NCI-H1105 (cell line): ENCODE data around the gene CYP4X1.
"Not testable (repeated sequence)": the region's sequence is repeated elsewhere in the genome, so short reads cannot be mapped to it uniquely, and the experiment has no call there.

ENCODE experiments used
- DNase-seq: peaks from one replicate; lab custom pipeline; 2025; lab: John Stamatoyannopoulos, UW

The CYP4X1 gene, protein sequence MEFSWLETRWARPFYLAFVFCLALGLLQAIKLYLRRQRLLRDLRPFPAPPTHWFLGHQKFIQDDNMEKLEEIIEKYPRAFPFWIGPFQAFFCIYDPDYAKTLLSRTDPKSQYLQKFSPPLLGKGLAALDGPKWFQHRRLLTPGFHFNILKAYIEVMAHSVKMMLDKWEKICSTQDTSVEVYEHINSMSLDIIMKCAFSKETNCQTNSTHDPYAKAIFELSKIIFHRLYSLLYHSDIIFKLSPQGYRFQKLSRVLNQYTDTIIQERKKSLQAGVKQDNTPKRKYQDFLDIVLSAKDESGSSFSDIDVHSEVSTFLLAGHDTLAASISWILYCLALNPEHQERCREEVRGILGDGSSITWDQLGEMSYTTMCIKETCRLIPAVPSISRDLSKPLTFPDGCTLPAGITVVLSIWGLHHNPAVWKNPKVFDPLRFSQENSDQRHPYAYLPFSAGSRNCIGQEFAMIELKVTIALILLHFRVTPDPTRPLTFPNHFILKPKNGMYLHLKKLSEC

DNA sequence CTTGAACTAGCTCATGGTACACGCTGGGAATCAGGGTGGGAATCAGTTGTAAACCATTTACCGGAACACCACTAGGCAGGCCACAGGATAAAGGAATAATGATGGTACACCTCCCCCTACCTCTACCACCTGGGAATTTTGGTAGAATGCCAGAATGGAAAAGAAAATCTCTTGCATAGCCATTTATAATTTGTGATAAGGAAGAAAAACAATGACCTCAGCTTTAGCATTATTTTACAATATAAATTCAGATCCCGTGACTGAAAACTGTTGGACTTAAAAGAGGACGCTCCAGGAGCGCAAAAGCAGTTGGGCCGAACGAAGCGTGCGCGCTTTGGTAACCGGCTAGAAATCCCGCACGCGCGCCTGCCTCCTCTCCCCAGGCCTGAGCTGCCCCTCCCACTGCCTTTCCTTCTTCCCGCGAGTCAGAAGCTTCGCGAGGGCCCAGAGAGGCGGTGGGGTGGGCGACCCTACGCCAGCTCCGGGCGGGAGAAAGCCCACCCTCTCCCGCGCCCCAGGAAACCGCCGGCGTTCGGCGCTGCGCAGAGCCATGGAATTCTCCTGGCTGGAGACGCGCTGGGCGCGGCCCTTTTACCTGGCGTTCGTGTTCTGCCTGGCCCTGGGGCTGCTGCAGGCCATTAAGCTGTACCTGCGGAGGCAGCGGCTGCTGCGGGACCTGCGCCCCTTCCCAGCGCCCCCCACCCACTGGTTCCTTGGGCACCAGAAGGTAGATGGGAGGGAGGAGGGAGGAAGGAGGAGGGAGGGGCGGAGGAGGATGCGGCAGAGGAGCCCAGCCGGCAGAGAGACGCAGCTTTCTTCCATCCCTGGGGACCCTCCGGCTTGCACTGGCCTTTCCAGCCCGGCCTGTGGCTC is at the start of gene CYP4X1:
TSS of gene CYP4X1 (plus strand) at position 402 of the 873 bp plus-strand sequence. CDS start at position 551, 149 bp downstream.
- DNase-seq, result peak; percentile 69

DNA sequence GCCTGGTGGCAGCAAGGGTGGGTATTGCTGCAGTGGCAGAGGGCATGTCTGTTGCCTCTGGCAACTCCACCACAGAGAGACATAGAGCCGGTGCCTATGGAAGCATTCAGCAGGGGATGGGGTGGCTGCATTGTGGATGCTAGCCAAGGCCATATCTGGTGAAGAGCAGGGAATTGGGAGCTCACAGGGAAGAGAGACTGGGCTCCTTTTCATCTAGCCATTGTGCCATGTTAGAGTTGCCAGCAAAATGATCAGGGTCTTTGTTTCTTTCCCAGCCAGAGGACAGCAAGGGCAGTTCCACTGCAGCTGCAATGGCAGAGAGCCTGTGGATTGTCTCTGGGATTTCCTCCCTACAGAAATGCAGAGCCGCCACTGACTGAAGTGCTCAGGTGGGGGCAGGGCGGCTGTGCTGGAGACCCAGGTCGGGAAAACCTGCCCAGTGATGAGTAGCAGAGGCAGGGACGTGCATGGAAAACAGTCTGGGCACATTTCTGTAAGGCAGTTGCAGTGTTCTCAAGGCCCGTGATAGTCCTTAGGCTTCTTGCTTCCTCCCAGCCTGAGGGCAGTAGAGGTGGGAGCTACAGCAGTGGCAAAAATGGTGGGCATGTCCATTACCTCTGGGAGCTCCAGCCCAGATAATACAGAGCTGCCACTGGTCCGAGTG is 40.2 kb upstream of the CYP4X1 start:
- DNase-seq, result no peak

DNA sequence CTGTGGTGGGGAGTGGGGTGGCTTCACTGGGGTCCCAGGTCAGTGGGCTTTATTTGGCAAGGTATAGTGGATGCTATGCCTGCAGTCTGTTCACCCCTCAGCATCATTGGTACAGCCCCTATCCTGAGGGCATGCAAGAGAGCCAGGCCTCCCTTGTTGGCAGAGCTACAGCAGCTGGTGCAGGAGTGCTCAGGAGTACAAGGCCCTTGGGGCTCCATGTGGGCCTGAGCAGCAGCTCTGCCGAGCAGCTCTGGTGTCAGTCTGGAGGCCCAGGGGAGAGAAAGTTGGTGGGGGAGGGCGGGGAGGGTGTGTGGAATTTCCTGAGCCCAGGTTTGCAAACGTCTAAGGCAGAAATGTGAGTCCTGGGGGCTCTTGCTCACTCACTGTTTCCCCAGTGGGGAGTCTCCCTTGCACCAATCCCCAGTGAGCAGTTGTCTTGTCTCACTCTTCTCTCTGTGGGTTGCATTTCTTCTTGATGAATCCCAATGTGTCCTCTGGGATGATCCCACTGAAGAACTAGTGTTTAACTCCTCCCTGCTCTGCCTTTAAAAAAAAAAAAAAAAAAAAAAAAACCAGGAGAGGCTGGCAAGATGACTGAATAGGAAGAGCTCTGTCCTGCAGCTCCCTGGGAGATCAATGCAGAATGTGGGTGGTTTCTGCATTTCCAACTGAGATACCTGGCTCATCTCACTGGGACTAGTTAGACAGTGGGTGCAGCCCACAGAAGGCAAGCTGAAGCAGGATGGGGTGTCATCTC is 39.5 kb upstream of the CYP4X1 start:
- no peak for DNase-seq

DNA sequence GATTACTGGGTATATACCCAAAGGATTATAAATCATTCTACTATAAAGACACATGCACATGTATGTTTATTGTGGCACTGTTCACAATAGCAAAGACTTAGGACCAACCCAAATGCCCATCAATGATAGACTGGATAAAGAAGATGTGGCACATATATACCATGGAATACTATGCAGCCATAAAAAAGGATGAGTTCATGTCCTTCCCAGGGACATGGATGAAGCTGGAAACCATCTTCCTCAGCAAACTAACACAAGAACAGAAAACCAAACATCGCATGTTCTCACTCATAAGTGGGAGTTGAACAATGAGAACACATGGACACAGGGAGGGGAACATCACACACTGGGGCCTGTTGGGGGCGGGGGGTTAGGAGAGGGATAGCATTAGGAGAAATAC is 32.9 kb upstream of the CYP4X1 start:
- not testable (repeated sequence) for DNase-seq

DNA sequence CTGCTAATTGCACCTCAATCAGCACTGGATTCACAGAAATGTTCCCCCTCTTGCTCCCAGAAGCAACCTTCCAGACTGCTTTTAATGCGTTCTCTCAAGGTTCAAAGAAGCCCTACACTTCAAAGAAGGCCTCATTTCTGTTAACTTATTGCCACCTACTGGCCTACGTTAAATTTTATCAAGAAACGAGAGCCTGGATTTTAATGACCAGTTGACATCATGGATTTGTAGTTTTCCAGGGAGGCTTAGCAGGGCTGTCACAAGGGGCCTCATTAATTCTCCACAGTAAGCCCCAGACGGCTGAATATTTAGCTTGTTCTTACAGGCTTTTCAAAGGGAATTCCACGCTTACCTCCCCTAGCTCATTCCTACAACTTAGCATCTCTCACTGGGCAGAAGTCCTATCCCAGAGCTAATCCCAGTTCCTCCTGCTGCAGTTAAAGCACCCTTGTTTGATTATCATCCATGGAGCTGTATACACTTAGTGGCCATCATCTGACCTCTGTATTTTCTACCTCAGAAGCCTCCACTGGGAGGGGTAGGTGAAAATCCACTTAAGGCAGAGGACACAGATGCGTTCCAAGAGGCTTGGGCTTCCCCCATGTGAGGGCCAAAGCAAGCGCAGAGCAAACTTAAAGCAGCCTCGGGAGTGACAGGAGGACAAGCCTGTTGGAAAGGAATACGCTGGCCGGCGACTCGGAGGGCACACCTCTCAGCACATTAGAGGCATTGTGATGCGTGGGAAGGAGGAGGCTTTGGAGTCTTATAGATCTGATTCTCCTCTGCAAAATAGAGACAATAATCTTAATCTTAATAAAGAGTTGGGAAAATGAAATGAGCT is 32.2 kb upstream of the CYP4X1 start:
- DNase-seq, result no peak

DNA sequence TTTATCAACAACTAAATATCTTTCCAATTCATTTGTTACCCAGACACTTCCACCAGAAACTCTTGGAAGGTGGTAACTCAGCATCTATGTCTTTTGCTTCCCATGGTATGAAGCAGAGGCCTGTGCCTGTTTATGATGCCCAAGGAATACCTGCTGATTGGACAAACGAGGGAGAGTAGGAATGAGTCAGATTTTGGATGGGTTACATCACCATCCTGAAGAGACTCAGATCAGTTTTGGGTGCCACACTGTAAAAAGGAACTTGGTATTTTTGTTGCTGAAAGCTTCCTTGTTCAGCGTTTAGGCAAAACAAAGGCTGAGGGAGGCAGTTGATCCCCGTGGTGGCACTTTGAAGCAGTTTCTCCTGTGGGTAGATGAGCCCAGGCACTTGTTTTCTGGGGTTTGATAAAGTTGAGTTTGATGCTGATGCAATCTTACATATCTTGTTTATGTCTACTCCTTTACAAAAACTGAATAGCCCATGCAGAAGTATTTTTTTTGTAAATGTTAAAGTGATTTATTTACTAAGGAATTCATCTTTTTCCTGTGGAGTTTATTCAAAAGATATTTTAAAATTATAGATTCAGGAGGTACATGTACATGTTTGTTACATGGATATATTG is 26.7 kb upstream of the CYP4X1 start:
- no peak for DNase-seq

DNA sequence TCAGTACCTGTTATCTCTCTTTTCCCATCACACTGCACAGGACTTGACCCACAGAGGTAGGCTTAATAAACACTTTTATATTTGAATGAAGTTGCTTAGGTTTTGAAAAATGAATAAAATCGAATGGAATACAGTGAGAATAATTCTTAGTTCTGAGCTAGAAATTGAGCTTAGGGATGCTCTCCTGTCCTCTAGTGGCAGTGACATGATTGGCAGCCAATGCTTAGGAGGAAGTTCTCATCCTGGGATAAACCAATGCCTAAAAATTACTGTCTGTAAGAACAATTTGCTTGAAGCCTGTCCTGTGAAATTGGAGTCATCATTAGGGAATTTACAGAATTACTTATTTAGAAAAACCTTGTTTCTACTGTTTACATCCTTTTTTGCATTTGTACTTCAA is 21.3 kb upstream of the CYP4X1 start:
- no peak for DNase-seq

DNA sequence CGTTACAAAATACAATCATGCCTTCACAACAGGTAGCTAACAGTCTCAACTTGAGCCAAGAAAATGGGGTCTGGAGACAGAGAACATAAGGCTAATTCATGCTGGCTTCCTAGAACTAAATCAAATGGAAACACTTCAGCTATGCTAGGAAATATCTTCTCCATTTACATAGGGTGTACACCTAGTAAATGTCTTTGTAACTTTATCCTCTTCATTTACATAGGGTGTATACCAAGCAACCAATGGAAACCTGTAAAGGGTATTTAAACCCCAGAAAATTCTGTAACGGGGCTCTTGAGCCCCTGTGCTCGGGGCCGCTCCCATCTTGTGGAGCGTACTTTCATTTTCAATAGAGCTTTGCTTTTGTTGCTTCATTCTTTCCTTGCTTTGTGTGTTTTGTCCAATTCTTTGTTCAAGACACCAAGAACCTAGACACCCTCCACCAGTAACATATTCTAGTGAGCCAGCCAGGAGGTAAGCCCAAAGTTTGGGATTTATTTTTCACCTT is 19.5 kb upstream of the CYP4X1 start:
- DNase-seq, result no peak

DNA sequence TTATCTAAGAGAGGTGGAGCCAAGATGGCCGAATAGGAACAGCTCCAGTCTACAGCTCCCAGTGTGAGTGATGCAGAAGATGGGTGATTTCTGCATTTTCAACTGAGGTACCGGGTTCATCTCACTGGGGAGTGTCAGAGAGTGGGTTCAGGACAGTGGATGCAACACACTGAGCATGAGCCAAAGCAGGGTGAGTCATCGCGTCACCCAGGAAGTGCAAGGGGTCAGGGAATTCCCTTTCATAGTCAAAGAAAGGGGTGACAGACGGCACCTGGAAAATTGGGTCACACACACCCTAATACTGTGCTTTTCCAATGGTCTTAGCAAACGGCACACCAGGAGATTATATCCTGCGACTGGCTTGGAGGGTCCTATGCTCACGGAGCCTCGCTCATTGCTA is 17.0 kb upstream of the CYP4X1 start:
- DNase-seq, result not testable (repeated sequence)

DNA sequence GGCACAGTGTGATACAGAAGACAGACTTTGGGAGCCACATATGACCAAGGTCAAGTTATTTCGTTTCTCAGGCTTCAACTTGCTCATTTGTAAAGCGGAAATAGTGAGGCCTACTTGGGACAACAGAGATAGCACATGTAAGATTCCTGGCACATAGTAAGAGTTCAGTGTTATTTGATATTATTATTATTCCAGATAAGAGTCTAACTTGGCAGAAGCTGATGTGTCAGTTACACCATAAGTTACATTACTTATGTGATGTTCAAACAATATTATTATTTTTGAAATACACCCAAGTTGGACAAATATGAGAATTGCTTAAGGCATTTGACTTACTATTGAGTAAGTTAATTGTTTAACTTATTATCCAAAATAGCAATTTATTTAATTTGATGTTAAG is 10.2 kb upstream of the CYP4X1 start:
- DNase-seq, result no peak

DNA sequence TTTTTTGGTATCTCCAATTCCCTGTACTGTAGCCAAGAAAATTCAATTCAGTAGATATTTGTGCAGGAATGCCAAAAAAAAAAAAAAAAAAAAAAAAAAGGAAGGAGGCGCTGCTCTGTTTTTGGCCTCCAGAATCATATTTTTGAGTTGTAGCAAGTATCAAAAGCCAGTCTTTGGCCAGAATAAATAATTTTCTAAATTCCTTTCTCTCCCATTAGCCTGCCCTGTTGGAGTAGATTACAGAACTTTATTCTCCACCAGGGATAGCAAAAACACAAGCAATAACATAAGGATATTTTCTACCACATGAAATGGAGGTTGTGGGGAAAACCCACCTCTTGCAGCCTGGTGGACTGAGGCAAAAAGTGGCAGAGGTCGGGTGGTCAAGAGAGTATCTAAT is 2.4 kb upstream of the CYP4X1 start:
- no peak for DNase-seq

DNA sequence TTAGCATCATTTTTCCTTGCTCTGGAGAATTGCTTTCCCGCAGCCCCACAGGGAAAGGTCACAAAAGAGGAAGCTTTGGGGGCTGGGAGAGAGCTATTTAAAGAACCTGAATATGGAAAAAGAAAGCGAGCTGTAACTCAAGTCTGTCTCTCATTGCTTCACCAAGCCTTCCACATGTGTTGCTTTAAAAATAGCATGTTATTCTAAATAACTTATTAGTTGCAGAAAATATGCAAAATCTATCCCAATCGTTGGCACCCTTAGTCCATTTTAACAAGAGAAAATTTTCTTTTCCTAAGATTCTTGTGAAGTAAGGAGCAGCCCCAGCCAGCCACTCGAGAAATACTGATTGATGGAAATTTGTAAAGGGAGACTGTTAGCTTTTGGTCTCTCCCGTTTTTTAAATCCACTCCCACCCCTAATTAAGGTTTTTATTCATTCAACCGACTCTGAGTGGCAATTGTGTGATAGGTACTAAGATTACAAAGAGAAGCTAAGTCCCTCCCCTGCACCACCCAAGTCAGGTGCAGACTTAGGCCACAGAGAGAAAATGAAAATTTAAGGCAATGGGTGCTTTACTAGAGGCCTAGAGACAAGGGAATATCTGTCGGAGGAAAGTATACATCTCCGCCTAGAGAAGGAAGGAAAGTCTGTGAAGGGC is 802 bp downstream of the CYP4X1 start:
- DNase-seq, result no peak

DNA sequence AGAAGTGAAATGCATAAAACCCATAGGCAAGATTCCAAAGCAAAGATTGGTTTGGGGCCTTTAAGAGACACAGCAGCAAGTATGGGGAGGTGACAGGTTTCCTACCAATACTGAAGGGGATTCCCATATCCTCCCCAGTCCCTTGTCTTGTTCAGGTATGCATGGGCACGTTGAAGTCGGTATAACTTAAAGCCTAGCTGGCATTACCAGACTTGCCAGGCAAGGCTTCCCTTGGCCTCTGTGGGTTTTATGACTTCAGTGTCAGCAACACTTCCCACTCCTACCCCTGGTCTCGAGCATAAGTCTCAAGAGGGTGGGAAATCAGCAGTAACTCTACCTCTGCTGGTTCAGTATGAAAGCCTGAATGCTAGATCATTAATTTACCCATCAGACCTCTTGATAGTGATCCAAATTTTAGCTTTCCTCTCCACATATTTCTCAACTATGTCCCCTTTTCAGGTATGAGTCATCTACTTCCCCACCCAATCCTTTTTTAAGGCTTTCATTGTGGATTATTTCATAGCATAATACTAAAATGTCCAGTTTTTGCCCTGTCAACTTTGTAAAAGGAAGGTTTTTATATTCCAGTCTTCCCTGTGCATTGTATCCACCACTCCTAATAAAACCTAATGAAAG is 6.8 kb downstream of the CYP4X1 start:
- DNase-seq, result no peak

DNA sequence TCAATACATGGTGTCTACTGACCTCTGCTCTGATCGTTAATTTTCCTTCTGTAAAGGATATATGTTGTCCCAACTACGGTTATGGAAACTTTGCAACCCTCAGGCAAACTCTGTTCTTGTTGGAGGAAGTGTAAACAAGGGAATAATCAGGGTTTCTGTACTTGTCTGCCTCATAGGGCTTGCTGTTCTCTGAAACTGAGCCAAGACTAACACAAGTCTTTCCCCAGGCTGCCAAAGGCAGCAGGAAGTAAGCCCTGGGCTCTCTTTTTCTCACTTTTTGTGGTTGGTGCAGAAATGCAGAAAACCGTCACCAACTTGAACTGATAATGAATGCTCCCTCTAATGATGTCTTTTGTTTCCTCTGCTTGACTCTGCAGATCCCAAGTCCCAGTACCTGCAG is 7.6 kb downstream of the CYP4X1 start:
- no peak for DNase-seq

DNA sequence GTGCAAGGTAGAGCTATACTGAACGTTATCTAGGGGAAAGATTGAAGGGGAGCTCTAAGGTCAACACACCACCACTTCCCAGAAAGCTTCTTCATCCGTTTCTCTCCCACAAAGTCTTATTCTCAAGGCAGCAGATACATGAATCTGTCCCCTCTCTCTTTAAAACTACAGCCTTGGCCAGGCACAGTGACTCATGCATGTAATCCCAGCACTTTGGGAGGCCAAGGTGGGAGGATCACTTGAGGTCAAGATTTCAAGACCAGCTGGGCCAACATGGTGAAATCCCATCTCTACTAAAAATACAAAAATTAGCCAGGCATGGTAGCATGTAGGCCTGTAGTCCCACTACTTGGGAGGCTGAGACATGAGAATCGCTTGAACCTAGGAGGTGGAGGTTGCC is 8.1 kb downstream of the CYP4X1 start:
- no peak for DNase-seq

DNA sequence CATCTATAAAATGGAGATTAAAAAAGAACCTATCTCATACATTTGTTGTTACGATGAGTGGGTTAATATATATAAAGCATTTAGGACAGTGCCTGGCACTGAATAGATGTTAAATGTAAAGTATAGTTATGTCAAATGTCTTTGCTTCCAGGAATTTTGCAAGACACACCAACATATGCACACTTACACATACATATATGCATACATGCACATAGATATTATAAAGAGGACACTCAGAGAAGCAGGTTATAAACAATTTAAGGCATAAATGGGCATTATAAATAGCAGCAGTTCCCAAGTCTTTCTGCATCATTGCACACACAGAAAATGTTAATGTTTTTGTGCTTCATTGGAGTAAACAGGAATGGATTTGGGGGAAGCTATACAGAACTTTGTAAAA is 13.3 kb downstream of the CYP4X1 start:
- DNase-seq, result no peak

DNA sequence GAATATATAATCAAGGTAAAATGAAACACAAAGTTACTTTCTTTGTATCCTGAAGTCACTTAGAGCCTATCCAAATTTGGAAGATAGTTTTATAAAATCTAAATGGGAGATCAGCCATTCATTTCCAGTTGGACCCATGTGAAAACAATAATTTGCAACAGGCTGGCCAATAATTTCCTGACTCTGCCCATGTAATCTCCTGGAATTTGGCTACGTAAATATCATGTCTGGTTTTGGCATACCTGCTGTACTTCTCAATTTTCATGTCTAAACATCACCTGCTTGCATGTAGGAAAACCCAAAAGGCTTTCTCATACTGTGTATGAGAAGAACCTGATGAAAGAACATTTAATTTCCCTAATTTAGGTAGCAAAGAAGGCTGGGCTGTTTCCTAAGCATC is 35.9 kb downstream of the CYP4X1 start:
- no peak for DNase-seq

DNA sequence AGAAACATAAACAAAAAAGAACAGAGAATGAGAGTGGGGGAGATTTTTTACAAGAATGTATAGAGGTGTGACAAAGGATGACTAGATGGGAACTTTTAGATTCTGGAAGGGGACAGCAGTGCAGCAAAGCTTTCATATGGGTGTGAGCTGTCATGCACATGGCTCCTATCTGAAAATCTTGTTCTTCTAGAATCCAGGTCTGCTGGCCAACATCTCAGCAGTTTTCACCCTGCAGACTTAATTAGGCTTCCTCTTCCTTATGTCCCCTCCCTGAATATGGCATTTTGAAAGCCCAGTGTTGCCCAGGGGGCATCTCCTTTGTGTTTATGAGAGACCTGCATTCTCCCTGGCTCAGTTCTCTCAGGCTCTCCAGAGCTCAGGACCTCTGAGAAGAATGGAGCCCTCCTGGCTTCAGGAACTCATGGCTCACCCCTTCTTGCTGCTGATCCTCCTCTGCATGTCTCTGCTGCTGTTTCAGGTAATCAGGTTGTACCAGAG is 43.7 kb downstream of the CYP4X1 start, which contains the start of gene CYP4Z1:
TSS of gene CYP4Z1 (plus strand) at position 135 of the 498 bp plus-strand sequence. CDS start at position 395, 260 bp downstream.
- DNase-seq, result no peak

DNA sequence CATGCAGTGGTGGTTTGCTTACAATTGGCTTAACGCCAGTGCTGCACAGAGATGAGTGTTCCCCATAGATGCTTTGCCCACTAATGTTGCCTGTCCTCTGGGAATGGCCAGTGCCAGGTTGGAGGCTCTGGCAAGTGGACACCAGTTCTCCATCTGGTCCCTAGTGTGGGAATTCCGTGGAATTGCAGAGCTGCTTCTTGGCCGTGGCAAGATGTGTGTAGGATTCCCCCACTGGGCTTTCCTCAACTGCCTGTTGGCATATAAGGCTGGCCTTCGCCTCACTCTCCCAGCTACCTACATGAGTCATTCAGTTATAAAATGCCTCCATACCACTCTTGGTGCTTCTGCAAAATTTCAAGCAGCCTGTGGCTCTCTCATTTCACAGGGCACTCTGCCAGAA is 45.6 kb downstream of the CYP4X1 start:
- not testable (repeated sequence) for DNase-seq
